Activated CD8-positive, alpha-beta memory T cell treated with anti-CD3 and anti-CD28 coated beads, Interleukin-2, amount 50 U/mL, for 1 hour (primary cell): ENCODE results near the gene STK36.

ENCODE experiments used
- DNase-seq: peaks from one replicate; pipeline ENCODE4 v3.0.0-alpha.2; 2020; ENCODE audit errors: extremely low read depth

Gene STK36

DNA sequence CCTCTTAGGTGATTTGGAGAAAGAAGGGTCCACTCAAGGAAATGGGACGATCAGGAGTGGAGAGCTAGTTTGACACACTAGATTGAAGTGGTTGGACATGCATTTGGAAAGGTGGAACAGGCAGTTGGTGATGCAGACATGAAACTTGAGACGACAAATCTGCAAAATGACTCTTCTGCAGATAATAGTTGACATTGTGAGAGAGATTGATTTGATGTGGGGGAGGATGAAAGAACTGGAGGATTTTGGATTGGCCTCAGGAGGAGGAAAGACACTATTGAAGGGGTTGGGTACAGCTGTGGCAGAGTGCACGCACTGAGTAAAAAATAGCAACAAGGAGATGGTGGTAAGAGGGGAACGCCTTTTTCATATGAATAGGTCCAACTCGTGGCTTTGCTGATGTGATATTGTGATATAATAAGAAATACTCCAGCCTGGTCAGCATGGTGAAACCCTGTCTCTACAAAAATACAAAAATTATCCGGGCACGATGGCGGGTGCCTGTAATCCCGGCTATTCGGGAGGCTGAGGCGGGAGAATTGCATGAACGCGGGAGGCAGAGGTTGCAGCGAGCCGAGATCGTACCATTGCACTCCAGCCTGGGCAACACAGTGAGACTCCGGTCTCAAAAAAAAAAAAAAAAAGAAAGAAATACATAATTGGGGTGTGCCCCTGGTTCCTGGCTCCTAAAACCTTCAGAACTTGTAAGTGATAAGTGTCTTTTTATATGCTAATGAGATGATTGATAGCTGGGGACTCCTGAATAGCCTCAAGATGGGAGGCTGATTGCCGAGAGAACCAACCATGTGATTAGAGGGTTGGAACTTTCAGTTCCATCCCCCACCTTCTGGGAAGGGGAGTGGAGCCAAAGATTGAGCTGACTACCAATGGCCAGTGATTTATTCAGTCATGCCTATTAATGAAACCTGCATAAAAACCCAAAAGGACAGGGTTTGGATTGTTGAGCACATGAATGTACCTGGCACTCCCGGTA lies 48.5 kb downstream of the STK36 start:
- DNase-seq: no peak

DNA sequence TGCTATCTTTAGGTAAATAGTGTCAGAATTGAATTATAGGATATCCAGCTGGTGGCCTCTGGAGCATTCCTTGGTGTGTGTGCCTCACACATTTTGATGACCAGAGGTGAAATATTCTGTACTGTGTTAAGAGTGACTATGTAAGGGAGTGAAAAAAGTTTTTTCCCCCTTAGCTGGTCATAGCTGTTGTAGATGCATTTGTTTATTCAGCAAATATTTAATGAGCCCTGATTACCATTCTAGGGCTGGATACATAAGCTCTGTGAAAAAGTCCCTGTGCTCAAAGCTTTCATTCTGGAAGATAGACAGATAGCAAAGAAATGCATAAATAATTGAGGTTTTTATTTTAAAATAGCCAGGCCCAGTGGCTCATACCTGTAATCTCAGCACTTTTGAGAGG lies 49.6 kb downstream of the STK36 start:
- no peak for DNase-seq

DNA sequence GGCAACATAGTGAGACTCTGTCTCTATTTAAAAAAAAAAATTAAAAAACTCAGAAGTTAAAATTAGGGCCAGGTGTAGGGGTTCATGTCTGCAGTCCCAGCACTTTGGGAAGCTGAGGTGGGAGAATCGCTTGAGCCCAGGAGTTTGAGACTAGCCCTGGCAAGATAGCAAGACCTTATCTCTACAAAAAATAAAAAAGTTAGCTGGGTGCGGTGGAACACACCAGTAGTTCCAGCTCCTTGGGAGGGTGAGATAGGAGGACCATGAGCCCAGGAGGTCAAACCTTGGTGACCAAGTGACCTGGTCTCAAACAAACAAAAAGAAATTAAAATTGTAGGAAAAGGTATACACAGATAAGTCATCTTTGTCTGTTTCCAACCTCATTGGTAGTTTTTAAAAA lies 50.0 kb downstream of the STK36 start:
- DNase-seq: no peak

DNA sequence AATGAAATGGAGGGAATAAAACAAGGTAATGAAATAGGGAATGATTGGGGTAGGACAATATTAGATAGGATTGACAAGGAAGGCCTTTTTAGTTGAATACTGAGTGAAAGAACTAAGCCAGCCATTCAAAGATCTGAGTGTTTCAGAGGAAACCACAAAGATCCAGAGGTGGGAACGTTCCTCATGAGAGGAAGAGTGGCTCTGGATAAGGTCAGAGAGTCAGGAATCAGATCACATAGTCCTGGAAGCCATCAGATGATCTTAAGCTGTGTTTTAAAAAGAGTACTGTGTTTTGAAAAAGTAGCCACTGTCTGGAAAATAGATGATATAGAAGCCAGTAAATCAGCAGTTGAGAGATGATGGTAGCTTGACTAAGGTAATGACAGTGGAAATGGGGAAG lies 50.5 kb downstream of the STK36 start:
- DNase-seq: no peak

- DNase-seq: no peak
Observed at GRCh38 chr2:218722876-218723785, 51.2 kb downstream of the STK36 start.

- DNase-seq: no peak
Observed at GRCh38 chr2:218726004-218726574, 54.2 kb downstream of the STK36 start.

- DNase-seq: no peak
Observed at GRCh38 chr2:218727502-218728165, 55.7 kb downstream of the STK36 start.

GRCh38 chr2:218729640-218730039 lies 57.8 kb downstream of the STK36 start:
- DNase-seq: no peak

GRCh38 chr2:218732052-218732760 lies 60.3 kb downstream of the STK36 start:
- DNase-seq: no peak

GRCh38 chr2:218732761-218733158 lies 60.9 kb downstream of the STK36 start:
- DNase-seq: no peak

GRCh38 chr2:218733171-218734021 lies 61.5 kb downstream of the STK36 start:
- DNase-seq: no peak

GRCh38 chr2:218734190-218734975 lies 62.5 kb downstream of the STK36 start:
- no peak for DNase-seq

DNA sequence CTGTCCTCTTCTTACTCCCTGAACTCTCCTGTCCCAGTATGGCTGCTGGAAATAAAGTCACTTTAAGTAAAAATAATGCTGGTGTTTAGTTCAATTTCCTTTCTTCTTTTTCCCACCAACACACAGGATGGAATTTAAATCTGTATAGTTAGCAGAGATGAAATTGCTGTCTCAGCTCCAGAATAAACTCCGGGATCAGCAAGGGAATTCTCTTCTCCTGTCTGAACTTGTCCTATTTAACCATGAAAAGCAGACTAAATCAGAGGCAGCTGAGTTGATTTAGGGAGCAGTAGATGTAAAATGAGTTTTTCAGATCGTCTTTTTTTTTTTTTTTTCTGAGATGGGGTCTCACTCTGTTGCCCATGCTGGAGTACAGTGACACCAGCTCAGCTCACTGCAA lies 64.6 kb downstream of the STK36 start:
- DNase-seq: no peak

DNA sequence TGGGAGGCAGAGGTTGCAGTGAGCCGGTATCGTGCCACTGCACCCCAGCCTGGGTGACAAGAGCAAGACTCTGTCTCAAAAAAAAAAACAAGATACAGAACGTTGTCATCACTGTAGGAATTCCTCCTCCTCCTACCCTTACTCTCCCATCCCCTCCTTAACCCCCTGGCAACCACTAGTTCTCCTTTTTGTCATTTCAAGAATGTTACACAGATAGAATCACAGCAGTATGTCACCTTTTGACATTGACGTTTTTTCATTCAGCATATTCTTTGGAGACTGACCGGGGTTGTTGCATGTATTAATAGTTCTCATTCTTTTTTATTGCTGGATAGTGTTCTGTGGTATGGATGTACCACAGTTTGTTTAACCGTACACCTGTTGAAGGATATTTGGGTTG lies 71.2 kb downstream of the STK36 start:
- DNase-seq: no peak

DNA sequence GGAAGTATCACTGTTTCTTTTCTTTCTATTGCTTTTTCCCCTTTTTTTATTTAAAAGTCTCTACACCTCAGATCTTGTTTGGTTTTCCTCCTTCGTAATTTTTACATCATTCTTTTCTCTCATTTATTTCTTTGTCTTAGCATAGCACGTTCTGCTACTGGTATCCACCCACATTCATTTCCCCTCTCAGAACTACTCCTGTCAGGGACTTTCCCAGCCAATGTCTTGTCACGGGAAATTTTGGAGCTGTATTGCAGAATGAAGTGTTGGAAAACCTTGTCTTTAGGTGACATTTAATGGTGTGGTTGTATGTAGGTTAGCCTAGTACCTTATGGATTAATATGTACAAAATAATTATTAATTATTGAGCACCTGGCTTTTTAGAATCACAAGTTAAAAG lies 72.7 kb downstream of the STK36 start:
- DNase-seq: no peak

DNA sequence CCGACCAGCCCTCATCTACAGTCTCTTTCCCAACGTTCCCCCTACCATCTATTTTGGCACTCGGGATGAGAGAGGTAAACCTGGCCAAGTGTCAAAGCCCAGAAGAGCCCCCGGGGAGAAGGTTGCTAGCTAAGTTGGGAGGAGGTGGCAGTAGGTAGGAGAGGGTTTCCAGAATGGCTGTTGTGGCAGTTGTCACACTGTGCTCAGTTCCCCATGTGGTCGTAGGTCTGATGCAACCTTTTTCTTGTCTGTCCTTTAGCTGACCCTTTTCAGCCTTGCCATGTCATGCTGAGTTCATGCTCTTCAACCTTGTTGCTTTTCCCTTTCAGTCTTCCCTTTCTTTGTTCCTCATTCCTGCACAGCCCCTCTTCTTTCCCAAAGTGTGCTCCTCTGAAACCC lies 73.3 kb downstream of the STK36 start:
- no peak for DNase-seq

- DNase-seq: no peak
Observed at GRCh38 chr2:218745559-218746469, 73.9 kb downstream of the STK36 start.

GRCh38 chr2:218746470-218746795 lies 74.5 kb downstream of the STK36 start:
- DNase-seq: no peak
